Chondrocyte (in vitro differentiated cells): Measurements from ENCODE around the gene TSPAN3. TPM values are rescaled to one million over a fixed set of nuclear protein-coding genes. Genes with fewer than 3 reads are reported as not detected.

ENCODE experiments used
- DNase-seq: peaks from one replicate; pipeline ENCODE4 v3.0.0; 2021; ENCODE audit warnings: mixed read lengths, low spot score
- H3K27ac Mint-ChIP-seq: one replicate; pipeline ENCODE4 v1.8.0; 2021; ENCODE audit warnings: mild to moderate bottlenecking, moderate library complexity, mixed read lengths; ENCODE audit not compliant: unreplicated experiment
- H3K27me3 Mint-ChIP-seq: 2 replicates; pipeline ENCODE4 v1.8.0; 2021; ENCODE audit warnings: low read depth, mixed read lengths
- H3K36me3 Mint-ChIP-seq: 2 replicates; pipeline ENCODE4 v1.8.0; 2021; ENCODE audit warnings: low read depth, mixed read lengths
- H3K4me1 Mint-ChIP-seq: 2 replicates; pipeline ENCODE4 v1.8.0; 2021; ENCODE audit warnings: low read depth, mild to moderate bottlenecking, mixed read lengths
- H3K4me3 Mint-ChIP-seq: one replicate; pipeline ENCODE4 v1.8.0; 2021; ENCODE audit warnings: mild to moderate bottlenecking, moderate library complexity, mixed read lengths; ENCODE audit not compliant: unreplicated experiment
- H3K9me3 Mint-ChIP-seq: 2 replicates; pipeline ENCODE4 v1.8.0; 2021; ENCODE audit warnings: low read depth, mixed read lengths
- total RNA-seq: library from RNA; stranded (reverse); gene quantifications from 3 replicates; pipeline ENCODE4 v1.2.1, GENCODE V29; 2021
- TF ChIP-seq, protein P1 (sequence below): fragments of 200-600 bp; sonication (generic); IDR thresholded peaks from 2 replicates; pipeline ENCODE4 v1.5.0; 2021; ENCODE audit warnings: antibody characterized with exemption, mild to moderate bottlenecking, moderate library complexity

TSPAN3 gene
- total RNA-seq, 1 donor from 2014 or later = 250 TPM

DNA sequence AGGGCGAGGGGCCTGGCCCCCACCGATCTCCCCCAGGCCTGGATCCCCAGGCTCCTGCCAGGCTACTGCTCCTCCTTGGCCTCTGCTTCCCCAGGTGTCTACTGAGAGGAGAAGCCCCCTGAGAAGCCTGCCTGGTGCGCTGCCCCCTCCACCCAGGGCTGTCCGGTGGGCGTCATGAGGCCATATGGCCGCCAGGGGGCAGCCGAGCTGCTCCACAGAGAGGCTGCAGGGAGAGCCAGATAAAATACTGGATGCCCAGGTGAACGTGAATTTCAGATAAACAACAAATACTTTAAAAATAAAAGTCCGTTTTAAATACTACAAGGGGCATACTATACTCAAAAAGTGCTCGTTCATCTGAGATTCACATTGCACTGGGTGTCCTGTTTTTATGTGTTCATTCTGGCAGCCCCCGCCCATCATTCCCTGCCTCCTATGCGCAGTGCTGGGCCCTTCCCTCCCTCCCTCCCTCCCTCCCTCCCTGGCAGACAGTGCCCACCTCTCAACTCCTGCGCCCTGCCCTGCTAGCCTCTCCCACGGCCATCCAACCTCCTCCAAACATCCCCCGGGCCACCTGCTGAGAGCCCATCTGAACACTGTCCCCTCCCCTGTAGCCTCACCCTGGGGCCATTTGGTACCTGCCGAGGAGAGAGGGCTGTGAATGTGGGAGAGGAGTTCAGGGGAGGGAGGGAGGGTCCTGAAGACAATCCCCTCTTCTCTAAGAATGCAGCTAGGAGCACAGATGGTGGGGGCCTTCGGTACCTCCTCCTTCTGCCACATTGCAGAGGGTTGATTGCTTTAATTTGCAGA, 46.4 kb downstream of the TSPAN3 start:
- H3K9me3 Mint-ChIP-seq = no peaks in the 10 kb centered on the region
- no peaks in the 10 kb centered on the region for H3K36me3 Mint-ChIP-seq
- TF ChIP-seq, protein P1, sequence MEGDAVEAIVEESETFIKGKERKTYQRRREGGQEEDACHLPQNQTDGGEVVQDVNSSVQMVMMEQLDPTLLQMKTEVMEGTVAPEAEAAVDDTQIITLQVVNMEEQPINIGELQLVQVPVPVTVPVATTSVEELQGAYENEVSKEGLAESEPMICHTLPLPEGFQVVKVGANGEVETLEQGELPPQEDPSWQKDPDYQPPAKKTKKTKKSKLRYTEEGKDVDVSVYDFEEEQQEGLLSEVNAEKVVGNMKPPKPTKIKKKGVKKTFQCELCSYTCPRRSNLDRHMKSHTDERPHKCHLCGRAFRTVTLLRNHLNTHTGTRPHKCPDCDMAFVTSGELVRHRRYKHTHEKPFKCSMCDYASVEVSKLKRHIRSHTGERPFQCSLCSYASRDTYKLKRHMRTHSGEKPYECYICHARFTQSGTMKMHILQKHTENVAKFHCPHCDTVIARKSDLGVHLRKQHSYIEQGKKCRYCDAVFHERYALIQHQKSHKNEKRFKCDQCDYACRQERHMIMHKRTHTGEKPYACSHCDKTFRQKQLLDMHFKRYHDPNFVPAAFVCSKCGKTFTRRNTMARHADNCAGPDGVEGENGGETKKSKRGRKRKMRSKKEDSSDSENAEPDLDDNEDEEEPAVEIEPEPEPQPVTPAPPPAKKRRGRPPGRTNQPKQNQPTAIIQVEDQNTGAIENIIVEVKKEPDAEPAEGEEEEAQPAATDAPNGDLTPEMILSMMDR = peak; percentile 98
- H3K27ac Mint-ChIP-seq = no peak overlapping the region
- H3K27me3 Mint-ChIP-seq = no peaks in the 10 kb centered on the region
- no peak overlapping the region for H3K4me3 Mint-ChIP-seq
- DNase-seq = peak; percentile 59
- H3K4me1 Mint-ChIP-seq = peaks cover 18% of the 10 kb centered on the region

DNA sequence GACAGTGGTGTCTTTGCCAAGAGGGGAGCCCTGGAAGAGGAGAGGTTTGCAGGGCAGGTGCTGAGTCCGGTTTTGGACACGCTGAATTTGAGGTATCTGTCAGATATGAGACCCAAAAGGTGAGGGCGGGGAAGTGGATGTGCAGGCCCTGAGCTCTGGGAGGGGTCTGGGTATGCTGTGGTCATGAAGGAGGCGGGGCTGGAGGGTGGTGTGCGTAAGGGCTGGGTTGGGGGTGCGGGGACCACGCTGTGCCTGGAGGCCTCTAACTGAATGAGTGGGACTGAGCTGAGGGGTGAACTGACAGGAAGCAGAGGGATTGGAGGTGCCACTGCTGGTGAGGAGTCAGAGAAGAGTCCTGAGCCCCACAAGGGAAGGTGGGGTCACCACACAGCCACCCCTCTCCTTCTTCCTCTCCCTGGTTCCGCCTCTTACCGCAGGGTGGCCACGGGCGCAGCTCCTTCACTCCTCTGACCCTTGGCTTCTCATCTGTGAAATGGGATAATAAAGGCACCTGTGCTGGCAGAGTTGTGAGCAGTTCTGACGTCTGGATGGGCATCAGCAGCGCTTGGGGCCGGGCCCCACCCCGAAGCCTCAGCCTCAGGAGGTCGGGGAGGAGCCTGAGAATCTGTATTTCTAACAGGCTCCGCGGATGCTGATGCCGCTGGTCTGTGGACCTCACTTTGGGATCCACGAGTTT, 47.2 kb downstream of the TSPAN3 start:
- DNase-seq = peak; percentile 77
- Mint-ChIP-seq H3K36me3 (no peaks in the 10 kb centered on the region), H3K27ac (no peak overlapping the region), H3K4me3 (no peak overlapping the region), H3K9me3 (no peaks in the 10 kb centered on the region), H3K4me1 (peaks cover 19% of the 10 kb centered on the region), H3K27me3 (no peaks in the 10 kb centered on the region)
- TF ChIP-seq, protein P1 = no peak

DNA sequence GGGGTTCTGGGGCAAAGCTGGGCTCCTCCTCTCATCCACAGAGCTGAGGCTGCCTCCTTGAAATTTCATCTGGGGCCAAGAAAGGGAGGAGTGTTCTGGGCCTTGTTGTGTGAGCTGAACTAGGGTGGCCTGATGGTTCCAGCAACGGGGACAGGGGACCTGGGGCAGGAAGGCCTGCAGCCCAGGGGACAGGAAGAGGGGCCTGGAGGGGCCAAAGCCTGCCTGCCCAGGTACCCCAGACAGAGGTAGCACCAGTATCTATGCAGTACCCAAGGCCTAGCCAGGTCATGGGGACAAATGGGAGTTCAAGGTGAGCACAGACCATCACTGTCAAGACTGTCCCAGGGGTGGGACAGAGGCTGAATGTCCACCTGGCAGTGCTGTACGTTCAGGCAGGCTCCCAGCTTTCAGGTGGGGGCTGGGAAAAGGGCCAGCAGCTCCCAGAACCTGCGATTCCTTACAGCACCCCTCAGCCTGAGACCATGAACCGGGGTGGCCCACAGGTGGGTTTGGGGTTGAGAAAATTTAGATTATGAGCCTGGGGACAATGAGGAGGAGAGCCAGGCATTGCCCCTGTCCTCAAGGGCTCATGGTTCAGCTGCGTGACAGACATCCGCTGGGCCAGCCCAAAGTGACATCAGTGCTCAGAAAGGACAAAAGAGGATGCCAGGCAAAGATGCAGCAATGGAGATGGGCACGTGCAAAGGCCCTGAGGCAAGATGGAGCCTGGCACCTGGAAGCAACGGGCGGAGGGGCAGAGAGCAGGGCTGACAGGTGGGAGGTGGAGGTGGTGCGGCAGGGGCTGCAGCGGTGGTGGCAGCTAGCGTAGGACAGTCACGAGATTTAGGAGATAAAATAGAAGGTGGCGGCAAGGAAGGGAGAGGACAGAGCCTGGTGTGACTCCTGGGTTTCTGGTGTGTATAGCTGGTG, 48.0 kb downstream of the TSPAN3 start:
- Mint-ChIP-seq H3K4me3 (no peak overlapping the region), H3K9me3 (no peaks in the 10 kb centered on the region), H3K27me3 (no peaks in the 10 kb centered on the region), H3K4me1 (peaks cover 19% of the 10 kb centered on the region), H3K36me3 (no peaks in the 10 kb centered on the region), H3K27ac (no peak overlapping the region)
- TF ChIP-seq, protein P1 = no peak
- peak; percentile 82 for DNase-seq

DNA sequence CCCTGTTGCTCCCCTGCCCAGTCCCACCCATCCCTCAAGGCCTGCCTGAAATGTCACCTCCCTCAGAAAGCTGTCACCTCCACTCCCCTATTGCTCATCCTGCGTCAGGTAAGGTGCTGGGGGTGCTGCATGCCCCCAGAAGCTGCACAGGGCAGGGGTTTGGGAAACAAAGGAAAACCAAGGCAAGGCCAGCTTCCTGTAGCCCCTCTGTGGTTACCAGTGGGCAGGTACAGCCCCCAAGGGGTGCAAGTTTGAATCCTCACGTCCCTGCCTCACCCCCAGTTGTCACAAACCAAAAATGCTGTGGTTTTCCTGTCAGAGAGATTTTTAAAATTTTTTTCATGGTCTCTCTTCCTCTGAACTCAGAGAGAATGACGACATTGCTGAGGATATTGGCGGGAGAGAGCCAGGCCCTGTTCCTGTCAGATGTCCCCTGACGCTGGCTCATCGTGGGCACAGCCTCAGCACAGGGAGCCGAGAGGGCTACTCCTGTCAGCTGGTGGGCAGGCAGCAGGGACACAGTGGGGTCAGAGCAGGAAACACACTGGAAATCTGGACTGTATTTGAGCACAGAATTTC, 49.0 kb downstream of the TSPAN3 start:
- Mint-ChIP-seq H3K36me3 (no peaks in the 10 kb centered on the region), H3K9me3 (no peaks in the 10 kb centered on the region), H3K4me1 (peaks cover 19% of the 10 kb centered on the region), H3K27ac (peak overlapping the region; percentile 59), H3K27me3 (no peaks in the 10 kb centered on the region), H3K4me3 (no peak overlapping the region)
- DNase-seq = peak; percentile 64
- TF ChIP-seq, protein P1 = no peak
